ENCODE results near the gene MDP1. TPM values are rescaled to one million over a fixed set of nuclear protein-coding genes. Genes with fewer than 3 reads are reported as not detected.

MDP1 gene
- total and polyA plus RNA-seq, 10 of the 15 experiments (the other 5 are each of a cell fraction or from before 2014, with no cell fraction given): 10.4 to 45.8 (median 23.5) TPM

DNA sequence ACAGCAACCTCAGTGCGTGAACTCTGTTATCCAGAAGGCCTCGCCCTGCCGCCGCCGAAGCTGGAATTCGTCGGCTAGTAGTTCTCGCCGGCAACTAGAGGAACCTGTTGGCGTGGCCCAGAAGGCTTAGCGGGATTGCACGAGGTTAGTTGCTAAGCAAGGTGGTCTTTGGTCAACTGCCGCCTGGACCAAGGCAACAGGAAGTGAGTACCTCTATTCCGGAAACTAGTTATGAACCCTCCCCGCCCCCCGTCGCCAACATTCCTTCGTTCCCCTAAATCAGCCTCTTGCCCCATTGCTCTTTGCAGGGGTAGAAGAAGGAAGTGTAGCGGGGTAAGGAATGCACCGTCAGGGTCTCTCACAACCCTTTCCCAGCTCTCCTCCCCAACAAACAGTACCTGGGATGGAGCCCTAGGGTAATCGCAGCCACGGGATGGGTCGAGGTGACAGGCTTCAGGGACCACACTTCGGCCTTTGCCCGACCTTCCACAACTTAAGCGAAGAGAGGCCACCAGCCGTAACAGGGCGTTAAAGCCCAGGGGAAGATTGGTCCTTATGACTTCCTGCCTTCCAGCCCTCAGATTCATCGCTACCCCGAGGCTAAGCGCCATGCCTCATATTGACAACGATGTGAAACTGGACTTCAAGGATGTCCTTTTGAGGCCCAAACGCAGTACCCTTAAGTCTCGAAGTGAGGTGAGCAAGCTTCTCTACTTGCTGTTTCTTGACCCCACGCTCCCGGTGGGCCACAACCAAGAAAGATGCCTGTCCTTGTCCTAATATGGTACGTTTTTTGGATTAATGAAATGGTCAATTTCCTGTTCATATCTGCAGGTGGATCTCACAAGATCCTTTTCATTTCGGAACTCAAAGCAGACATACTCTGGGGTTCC lies 17.0 kb upstream of the MDP1 start, which contains the start of gene GMPR2 (continued):
- TF ChIP-seq IRF3 (IDR thresholded peaks at IDR 0.05): peak; percentile 42; the same call in 1 of the 2 replicates
- 0 out of 2 replicates have a peak, but pooled peaks have one; percentile 18 for TF ChIP-seq DPF2 (IDR thresholded peaks at IDR 0.05)
- TF ChIP-seq, protein P1, sequence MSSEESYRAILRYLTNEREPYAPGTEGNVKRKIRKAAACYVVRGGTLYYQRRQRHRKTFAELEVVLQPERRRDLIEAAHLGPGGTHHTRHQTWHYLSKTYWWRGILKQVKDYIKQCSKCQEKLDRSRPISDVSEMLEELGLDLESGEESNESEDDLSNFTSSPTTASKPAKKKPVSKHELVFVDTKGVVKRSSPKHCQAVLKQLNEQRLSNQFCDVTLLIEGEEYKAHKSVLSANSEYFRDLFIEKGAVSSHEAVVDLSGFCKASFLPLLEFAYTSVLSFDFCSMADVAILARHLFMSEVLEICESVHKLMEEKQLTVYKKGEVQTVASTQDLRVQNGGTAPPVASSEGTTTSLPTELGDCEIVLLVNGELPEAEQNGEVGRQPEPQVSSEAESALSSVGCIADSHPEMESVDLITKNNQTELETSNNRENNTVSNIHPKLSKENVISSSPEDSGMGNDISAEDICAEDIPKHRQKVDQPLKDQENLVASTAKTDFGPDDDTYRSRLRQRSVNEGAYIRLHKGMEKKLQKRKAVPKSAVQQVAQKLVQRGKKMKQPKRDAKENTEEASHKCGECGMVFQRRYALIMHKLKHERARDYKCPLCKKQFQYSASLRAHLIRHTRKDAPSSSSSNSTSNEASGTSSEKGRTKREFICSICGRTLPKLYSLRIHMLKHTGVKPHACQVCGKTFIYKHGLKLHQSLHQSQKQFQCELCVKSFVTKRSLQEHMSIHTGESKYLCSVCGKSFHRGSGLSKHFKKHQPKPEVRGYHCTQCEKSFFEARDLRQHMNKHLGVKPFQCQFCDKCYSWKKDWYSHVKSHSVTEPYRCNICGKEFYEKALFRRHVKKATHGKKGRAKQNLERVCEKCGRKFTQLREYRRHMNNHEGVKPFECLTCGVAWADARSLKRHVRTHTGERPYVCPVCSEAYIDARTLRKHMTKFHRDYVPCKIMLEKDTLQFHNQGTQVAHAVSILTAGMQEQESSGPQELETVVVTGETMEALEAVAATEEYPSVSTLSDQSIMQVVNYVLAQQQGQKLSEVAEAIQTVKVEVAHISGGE (CRISPR knock-in tag; IDR thresholded peaks at IDR 0.05): peak; percentile 69
- peak; percentile 15; the same call in 1 of the 2 replicates for TF ChIP-seq PKNOX1 (IDR thresholded peaks at IDR 0.05)
- TF ChIP-seq PAX8 (IDR thresholded peaks at IDR 0.05): no peak
- TF ChIP-seq RELB (IDR thresholded peaks at IDR 0.05; ENCODE audit: low read depth): peak; percentile 58
- TF ChIP-seq RELA (IDR thresholded peaks at IDR 0.05; ENCODE audit: borderline replicate concordance, partially characterized antibody): peak; percentile 40
- TF ChIP-seq TAF1 (IDR thresholded peaks at IDR 0.05; ENCODE audit: borderline replicate concordance, low read depth, low read length): peak; percentile 82
- peak; percentile 25; the same call in 1 of the 2 replicates for TF ChIP-seq ZNF592 (IDR thresholded peaks at IDR 0.05)
- peak; percentile 67; the same call in 1 of the 2 replicates for TF ChIP-seq SPI1 (IDR thresholded peaks at IDR 0.05; ENCODE audit: borderline replicate concordance, insufficient read depth, low read depth, low read length)
- TF ChIP-seq CHD2 (IDR thresholded peaks at IDR 0.05; ENCODE audit: borderline replicate concordance, low read depth, low read length): 0 out of 2 replicates have a peak, but pooled peaks have one; percentile 53
- 0 out of 2 replicates have a peak, but pooled peaks have one; percentile 22 for TF ChIP-seq BMI1 (IDR thresholded peaks at IDR 0.05; ENCODE audit: borderline replicate concordance)
- no peak for TF ChIP-seq ASH2L (IDR thresholded peaks at IDR 0.05; ENCODE audit: borderline replicate concordance, low read depth)
- peak; percentile 67; the same call in 1 of the 2 replicates for TF ChIP-seq ZNF207 (IDR thresholded peaks at IDR 0.05; ENCODE audit: borderline replicate concordance)
- TF ChIP-seq KLF5 (IDR thresholded peaks at IDR 0.05; ENCODE audit: partially characterized antibody): peak; percentile 77
- 0 out of 2 replicates have a peak, but pooled peaks have one; percentile 44 for TF ChIP-seq ATF7 (IDR thresholded peaks at IDR 0.05; ENCODE audit: low read depth)

All from GM12878 (cell line).